Inflammatory macrophage treated with lipopolysaccharide for 1 hour (primary cell): ENCODE measurements around the gene CYB561D2.

ENCODE experiments used
- DNase-seq, 2 donors: peaks; one replicate each; pipeline ENCODE4 v3.0.0-alpha.2; 2020 to 2022

CYB561D2 gene

GRCh38 chr3:50341996-50342650, 8.5 kb upstream of the CYB561D2 start:
- no peak for DNase-seq

- DNase-seq, result no peak
These were observed 7.6 kb upstream of the CYB561D2 start for GRCh38 chr3:50342813-50343633.

- DNase-seq, result no peak
These were observed 5.7 kb upstream of the CYB561D2 start for GRCh38 chr3:50345008-50345407.

- peak; percentile 72 to 88 for DNase-seq
These were observed 5.0 kb upstream of the CYB561D2 start, which contains the start of gene ZMYND10 for GRCh38 chr3:50345586-50346234. TSS of gene ZMYND10 (minus strand) at chr3:50345732. CDS start at chr3:50345579, 153 bp downstream.

DNA sequence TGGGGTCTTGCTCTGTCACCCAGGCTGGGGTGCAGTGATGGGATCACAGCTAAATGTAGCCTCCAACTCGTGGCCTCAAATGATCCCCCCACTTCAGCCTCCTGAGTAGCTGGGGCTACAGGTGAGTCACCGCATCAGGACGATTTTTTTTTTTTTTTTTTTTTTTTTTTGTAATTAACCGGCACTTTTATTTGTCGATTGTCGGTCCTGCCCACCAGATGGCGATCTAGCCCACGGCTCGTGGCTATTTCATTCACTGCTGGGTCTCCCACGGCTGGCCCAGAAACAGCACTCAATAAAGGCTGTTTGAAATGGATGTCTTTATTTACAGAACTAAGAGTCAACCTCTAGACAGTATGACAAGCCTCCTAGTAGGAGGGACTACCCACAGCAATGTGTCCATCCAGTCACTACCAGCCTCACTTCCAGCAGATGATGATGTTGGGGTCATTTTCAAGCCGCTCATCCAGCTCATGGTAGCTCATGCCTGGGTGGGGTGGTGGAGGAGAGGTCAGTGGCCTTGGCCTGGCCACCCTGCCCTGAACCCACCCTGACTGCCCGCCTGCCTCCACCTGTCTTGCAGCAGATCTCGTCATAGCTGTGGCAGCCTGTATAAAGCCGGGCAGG, 3.4 kb upstream of the CYB561D2 start:
- DNase-seq, result peak; percentile 53 to 79

GRCh38 chr3:50350213-50350526, 492 bp upstream of the CYB561D2 start:
- no peak for DNase-seq

GRCh38 chr3:50351323-50351697, 648 bp downstream of the CYB561D2 start:
- no peak for DNase-seq

- peak; percentile 85 to 93 for DNase-seq
These were observed 2.1 kb downstream of the CYB561D2 start for GRCh38 chr3:50352781-50353180.

DNA sequence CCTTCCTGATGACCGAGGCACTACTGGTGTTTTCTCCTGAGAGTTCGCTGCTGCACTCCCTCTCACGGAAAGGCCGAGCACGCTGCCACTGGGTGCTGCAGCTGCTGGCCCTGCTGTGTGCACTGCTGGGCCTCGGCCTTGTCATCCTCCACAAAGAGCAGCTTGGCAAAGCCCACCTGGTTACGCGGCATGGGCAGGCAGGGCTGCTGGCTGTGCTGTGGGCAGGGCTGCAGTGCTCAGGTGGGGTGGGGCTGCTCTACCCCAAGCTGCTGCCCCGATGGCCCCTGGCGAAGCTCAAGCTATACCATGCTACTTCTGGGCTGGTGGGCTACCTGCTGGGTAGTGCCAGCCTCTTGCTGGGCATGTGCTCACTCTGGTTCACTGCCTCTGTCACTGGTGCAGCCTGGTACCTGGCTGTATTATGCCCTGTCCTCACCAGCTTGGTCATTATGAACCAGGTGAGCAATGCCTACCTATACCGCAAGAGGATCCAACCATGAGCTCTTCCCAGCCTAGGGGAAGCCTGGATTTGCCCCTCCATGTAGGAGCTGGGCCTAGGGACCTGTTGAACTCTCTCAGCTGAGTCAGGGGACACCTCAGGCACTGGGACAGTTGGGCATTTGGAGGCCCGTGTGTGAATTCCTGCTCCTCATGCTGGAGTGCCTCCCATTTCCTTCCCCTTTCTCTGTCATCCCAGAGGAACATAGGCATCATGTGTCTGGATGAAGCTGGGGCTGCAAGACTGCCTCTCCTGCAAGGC, 2.8 kb downstream of the CYB561D2 start:
- DNase-seq, result no peak

- DNase-seq, result no peak
These were observed 3.6 kb downstream of the CYB561D2 start for GRCh38 chr3:50354186-50354764.

DNA sequence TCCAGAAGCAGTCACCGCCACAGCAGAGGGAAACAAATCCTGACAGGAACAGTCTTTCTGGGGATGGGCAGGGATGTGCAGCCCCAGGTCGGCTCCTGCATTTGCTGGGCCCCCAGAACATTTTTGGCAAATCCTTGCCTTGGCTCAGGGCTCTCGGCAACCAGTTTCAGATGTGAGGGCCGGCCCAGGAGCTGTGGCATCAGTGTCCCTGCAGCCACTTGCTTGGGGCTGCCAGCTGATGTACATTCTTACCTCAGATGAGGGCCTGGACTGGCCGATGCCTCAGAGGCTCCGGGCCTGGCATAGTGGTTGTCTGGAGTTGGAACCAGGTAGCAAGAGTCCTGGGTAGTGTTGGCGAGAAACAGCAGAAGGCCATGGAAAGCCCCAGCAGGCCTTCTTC, 4.2 kb downstream of the CYB561D2 start:
- DNase-seq, result no peak

- no peak for DNase-seq
These were observed 5.3 kb downstream of the CYB561D2 start for GRCh38 chr3:50355829-50356552.

- DNase-seq, result peak; percentile 53 to 64
These were observed 5.9 kb downstream of the CYB561D2 start for GRCh38 chr3:50356553-50356952.

- peak; percentile 28 to 36 for DNase-seq
These were observed 6.8 kb downstream of the CYB561D2 start for GRCh38 chr3:50357481-50357880.

DNA sequence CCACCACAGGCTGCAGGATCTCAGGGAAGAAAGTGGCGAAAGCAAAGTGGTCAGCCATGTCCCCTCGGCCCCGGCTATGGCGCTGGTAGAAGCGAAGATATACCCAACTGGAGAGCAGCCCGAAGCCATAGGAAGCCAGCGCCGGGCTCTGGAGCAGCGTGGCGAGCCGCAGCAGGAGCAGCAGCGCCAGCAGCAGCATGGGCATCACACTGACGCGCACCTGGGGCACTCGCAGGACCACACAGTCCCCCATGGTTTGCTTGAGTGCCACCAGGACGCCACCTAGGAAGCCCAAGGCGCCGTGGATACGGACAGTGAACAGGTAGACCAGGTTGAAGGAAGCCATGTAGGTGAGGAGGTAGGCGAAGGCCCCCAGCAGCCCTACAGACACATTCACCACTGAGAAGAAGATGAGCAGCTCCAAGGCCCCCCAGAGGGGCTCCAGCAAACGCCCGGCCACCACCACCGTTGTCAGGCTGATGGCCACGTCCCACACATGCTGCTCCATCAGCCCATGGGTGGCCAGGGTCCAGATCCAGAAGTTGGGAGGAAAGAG, 7.8 kb downstream of the CYB561D2 start:
- DNase-seq, result no peak

- DNase-seq, result peak; percentile 96 to 98
These were observed 8.5 kb downstream of the CYB561D2 start, which contains the start of gene TMEM115 for GRCh38 chr3:50358911-50359759. TSS of gene TMEM115 (minus strand) at chr3:50359521. CDS start at chr3:50359063, 458 bp downstream.

DNA sequence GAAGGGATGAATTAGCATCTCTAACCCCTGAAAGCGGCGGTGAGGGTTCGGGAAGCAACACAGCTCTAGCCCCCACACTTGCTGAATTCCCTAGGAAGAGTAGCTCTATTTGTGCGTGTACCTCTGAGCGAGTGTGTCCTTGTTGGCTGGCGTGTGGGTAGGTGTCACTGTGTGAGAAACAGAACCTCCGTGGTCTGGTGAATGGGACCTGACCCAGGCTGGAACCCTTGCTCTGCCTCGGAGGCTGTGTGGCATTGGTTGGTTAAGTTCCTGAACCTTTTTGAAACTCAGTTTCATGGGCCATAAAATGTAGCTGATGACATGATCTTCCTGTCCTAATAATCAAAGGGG, 9.1 kb downstream of the CYB561D2 start:
- no peak for DNase-seq

- no peak for DNase-seq
These were observed 14.0 kb downstream of the CYB561D2 start for GRCh38 chr3:50364573-50365079.

DNA sequence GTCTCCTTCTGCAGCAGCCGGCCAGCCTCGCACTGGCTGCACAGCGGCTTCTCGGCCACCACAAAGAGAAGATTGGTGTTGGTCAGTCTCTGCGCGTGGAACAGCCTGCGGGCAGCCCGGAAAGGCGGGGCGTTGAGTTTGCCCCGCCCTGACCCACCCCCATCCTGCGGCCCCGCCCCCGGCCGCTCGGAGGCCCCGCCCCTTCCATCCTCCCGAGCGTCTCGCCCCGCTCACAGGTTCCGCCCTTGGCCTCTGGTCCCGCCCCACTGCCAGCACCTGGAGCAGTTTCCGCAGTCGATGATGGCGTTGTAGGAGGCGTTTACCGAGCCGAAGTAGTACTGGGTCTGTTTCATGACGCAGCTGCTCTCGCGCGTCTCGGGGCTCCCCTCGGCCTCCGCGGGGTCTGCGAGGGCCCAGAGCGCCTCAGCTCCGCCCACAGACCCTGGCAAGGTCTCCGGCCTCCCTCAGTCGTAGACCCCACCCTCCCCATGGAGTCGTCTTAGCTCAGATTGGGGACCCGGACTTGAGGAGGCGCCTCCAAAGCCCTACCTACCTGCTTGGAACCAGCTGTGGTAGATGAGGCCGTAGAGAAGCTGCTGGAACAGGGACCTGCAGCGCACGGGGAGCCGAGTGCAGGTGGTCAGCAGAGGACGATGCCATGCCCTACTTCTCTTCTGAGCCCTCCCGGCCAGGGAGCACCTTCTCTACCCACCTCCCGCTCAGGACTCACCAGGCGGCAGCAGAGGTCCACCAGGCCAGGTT, 14.6 kb downstream of the CYB561D2 start:
- peak; percentile 54 to 79 for DNase-seq
